HCT116 (cell line): ENCODE measurements around the gene GRHL1. TPM values are rescaled to one million over a fixed set of nuclear protein-coding genes. Genes with fewer than 3 reads are reported as not detected.
A peak's percentile ranks its signal among the peaks of the same experiment; 100 is the strongest.
"Not testable (repeated sequence)": the region's sequence is repeated elsewhere in the genome, so short reads cannot be mapped to it uniquely, and the experiment has no call there.

Experiments
- ATAC-seq: fragments of 200-7000 bp; cut with Tn5 transposase; 2 replicates; pipeline ENCODE4 v1.9.1; 2020; ENCODE audit warnings: mild to moderate bottlenecking, moderate library complexity
- BruUV-seq: library from RNA; stranded (reverse); fragments of 400-500 nt; replicated peaks from 2 replicates; lab custom pipeline; 2021; lab: Mats Ljungman, UMichigan
- CTCF ChIA-PET: fragments of 300-600 bp; sonication (Branson Sonifier 250); formaldehyde crosslinking; loops from one replicate; lab custom pipeline; 2021; ENCODE audit warnings: antibody characterized with exemption; lab: Charles Lee
- POLR2A ChIA-PET: fragments of 300-600, 350-600 bp; sonication (Branson Sonifier 250); formaldehyde crosslinking; loops from one replicate; lab custom pipeline; 2021; ENCODE audit warnings: antibody characterized with exemption; lab: Charles Lee
- RAD21 ChIA-PET, 2 experiments: fragments of 300-600 bp; sonication (Branson Sonifier 250); formaldehyde crosslinking; loops; one replicate each; lab custom pipeline; 2023; ENCODE audit warnings: low total read pairs in 2 of 2; ENCODE audit not compliant: uncharacterized antibody in 2 of 2, unreplicated experiment in 2 of 2, low non-redundant PET in 1 of 2; lab: Charles Lee
- DNase-seq: peaks from one replicate; pipeline ENCODE4 v3.0.0-alpha.2; 2010; ENCODE audit warnings: low read depth, low spot score
- H2AFZ ChIP-seq: fragments of 200-600 bp; shearing (Covaris generic), sonication (generic); 2 replicates; pipeline ENCODE4 v1.6.1; 2017; ENCODE audit warnings: low read depth, mixed run types, mixed read lengths, antibody characterized with exemption, low read length; ENCODE audit not compliant: poor library complexity, severe bottlenecking
- H3K27ac ChIP-seq: 2 replicates; pipeline ENCODE4 v1.5.1; 2012; ENCODE audit warnings: low read depth, low read length
- H3K27me3 ChIP-seq: fragments of 200-600 bp; sonication (generic); 2 replicates; pipeline ENCODE4 v1.6.1; 2016; ENCODE audit warnings: mixed run types, low read length, mixed read lengths; ENCODE audit not compliant: insufficient read depth
- H3K36me3 ChIP-seq, 2 experiments: fragments of 200-500 bp in 1 of 2; fragments of 200-600 bp in 1 of 2; sonication (Bioruptor generic) in 1 of 2; sonication (generic) in 1 of 2; 2 replicates each; pipeline versions ENCODE4 v1.5.1 to v1.6.1; 2014 to 2016; ENCODE audit warnings: low read length in 2 of 2, inconsistent platforms in 1 of 2, mixed read lengths in 1 of 2, mixed run types in 1 of 2; ENCODE audit not compliant: insufficient read depth in 2 of 2, control insufficient read depth in 1 of 2
- H3K4me1 ChIP-seq, 2 experiments: fragments of 200-600 bp in 1 of 2; sonication (generic) in 1 of 2; 2 replicates each; pipeline versions ENCODE4 v1.5.1 to v1.6.1; 2012 to 2017; ENCODE audit warnings: low read length in 2 of 2, inconsistent platforms in 1 of 2, mild to moderate bottlenecking in 1 of 2, mixed read lengths in 1 of 2, mixed run types in 1 of 2, moderate library complexity in 1 of 2; ENCODE audit not compliant: insufficient read depth in 2 of 2, control insufficient read depth in 1 of 2
- H3K4me2 ChIP-seq: fragments of 200-600 bp; sonication (generic); 2 replicates; pipeline ENCODE4 v1.6.1; 2017; ENCODE audit warnings: mixed run types, low read length, mixed read lengths
- H3K4me3 ChIP-seq, 2 experiments: fragments of 200-600 bp in 1 of 2; sonication (generic) in 1 of 2; replicated peaks in 1 of 2; 2 replicates each; pipeline ENCODE4 v1.5.1; 2011 to 2016; ENCODE audit warnings: low read length in 2 of 2, control low read depth in 1 of 2, low read depth in 1 of 2, mild to moderate bottlenecking in 1 of 2, mixed read lengths in 1 of 2, mixed run types in 1 of 2
- H3K79me2 ChIP-seq: fragments of 200-600 bp; sonication (generic); 2 replicates; pipeline ENCODE4 v1.6.1; 2017; ENCODE audit warnings: mild to moderate bottlenecking, mixed run types, low read length, moderate library complexity, mixed read lengths; ENCODE audit not compliant: insufficient read depth
- H3K9ac ChIP-seq: fragments of 200-600 bp; sonication (generic); 2 replicates; pipeline ENCODE4 v1.6.1; 2016; ENCODE audit warnings: low read length, mixed read lengths
- H3K9me2 ChIP-seq: fragments of 200-600 bp; sonication (generic), shearing (Covaris generic); 2 replicates; pipeline ENCODE4 v1.6.1; 2017; ENCODE audit warnings: mixed run types, mild to moderate bottlenecking, moderate library complexity; ENCODE audit not compliant: insufficient read depth
- H3K9me3 ChIP-seq, 2 experiments: fragments of 200-500 bp in 1 of 2; fragments of 200-600 bp in 1 of 2; sonication (Bioruptor generic) in 1 of 2; sonication (generic) in 1 of 2; 2 replicates each; pipeline ENCODE4 v1.6.1; 2014 to 2017; ENCODE audit warnings: low read length in 2 of 2, mixed read lengths in 2 of 2, inconsistent platforms in 1 of 2, low read depth in 1 of 2, mild to moderate bottlenecking in 1 of 2, mixed run types in 1 of 2, moderate library complexity in 1 of 2; ENCODE audit not compliant: control insufficient read depth in 1 of 2, insufficient read depth in 1 of 2
- H4K20me1 ChIP-seq: fragments of 200-600 bp; sonication (generic), shearing (Covaris generic); 2 replicates; pipeline ENCODE4 v1.6.1; 2017; ENCODE audit warnings: mixed run types, mild to moderate bottlenecking, moderate library complexity; ENCODE audit not compliant: insufficient read depth
- EGR1 ChIP-seq: IDR thresholded peaks from 2 replicates; pipeline ENCODE4 v1.6.1; 2012; ENCODE audit warnings: low read depth
- intact Hi-C: fragments of 100-400 bp; cut with micrococcal nuclease; formaldehyde crosslinking; loops from 2 replicates; pipeline ENCODE4 v1.10.0; 2022
- total RNA-seq: library from RNA; stranded (reverse); gene quantifications from one replicate; pipeline ENCODE4 v1.2.1, GENCODE V29; 2021; ENCODE audit not compliant: unreplicated experiment

Gene GRHL1
- total RNA-seq, 1 experiment from 2014 or later = 8.5 TPM

DNA sequence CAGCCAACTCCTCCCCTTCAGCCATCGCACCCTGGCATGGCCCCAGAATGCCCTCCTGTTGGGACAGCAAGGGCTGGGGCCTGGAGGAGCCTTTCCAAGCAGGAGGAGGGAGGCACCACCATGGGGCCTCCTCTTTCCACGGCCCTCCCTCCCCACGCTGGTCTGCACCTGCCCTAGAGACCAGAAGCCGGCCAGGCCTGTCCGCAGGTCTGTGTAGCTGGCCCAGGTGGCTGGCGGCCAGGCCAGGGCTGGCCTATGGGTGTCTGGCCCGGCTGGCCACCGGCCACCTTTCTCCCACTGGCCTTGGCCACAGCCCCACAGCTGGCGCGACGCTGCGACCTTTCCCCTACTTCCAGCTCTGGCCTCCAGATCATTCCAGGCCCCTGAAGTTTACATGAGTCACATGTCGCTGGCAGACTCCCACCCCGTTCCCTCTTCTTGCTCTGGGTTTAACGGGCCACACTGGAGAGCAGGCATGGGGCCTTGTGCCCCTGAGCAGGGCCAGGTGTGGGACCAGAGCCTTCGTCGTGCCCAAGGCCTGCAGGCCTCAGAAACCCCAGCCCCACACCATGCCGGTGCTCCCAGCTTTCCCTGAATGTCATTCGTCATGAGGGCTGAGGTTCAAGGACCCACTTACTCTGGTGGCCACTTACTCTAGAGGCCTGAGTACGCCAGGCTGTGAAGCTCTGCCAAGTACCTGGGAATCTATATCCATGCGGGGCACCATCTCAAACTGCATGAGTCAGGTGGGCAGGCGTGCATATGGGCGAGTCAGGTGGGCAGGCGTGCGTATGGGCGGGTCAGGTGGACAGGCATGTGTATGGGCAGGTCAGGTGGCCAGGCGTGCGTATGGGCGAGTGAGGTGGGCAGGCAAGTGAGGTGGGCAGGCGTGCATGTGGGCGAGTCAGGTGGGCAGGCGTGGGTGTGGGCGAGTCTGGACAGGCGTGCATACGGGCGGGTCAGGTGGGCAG, 58.6 kb downstream of the GRHL1 start:
- Histone ChIP-seq H3K79me2 (no peaks in the 10 kb centered on the region), H3K9me3 (peaks cover 0 to 6% of the 10 kb centered on the region in 2 experiments; a peak in 1 of 4 replicates), H3K36me3 (no peaks in the 10 kb centered on the region), H2AFZ (no peak overlapping the region), H3K4me3 (no peak overlapping the region), H3K27me3 (no peaks in the 10 kb centered on the region), H3K9me2 (no peaks in the 10 kb centered on the region), H3K4me1 (peaks cover 7 to 25% of the 10 kb centered on the region in 2 experiments), H3K9ac (no peak overlapping the region), H3K4me2 (no peak overlapping the region), H4K20me1 (no peaks in the 10 kb centered on the region), H3K27ac (no peak overlapping the region)
- no peak for ATAC-seq
- no peak for TF ChIP-seq EGR1
- BruUV-seq = no TSS peak
- no peak for DNase-seq
- intact Hi-C loops = no loop called here
- ChIA-PET RAD21 (no interaction called here), CTCF (no interaction called here), POLR2A (no interaction called here)

DNA sequence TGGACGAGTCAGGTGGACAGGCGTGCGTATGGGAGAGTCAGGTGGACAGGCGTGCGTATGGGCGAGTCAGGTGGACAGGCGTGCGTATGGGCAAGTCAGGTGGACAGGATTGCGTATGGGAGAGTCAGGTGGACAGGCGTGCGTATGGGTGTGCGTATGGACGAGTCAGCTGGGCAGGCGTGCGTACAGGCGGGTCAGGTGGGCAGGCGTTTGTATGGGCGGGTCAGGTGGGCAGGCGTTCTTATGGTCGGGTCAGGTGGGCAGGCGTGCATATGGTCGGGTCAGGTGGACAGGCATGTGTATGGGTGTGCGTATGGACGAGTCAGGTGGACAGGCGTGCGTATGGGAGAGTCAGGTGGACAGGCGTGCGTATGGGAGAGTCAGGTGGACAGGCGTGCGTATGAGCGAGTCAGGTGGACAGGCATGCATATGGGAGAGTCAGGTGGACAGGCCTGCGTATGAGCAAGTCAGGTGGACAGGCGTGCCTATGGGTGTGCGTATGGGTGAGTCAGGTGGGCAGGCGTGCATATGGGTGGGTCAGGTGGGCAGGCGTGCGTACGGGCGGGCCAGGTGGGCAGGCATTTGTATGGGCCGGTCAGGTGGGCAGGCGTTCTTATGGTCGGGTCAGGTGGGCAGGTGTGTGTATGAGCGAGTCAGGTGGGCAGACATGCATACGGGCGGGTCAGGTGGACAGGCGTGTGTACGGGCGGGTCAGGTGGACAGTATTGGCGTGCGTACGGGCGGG, 59.5 kb downstream of the GRHL1 start:
- H3K9me3 ChIP-seq, POLR2A ChIA-PET, CTCF ChIA-PET, H3K79me2 ChIP-seq, ATAC-seq, H3K9me2 ChIP-seq, H4K20me1 ChIP-seq, H3K27me3 ChIP-seq, DNase-seq, BruUV-seq, intact Hi-C loops, H3K36me3 ChIP-seq, RAD21 ChIA-PET, H3K9ac ChIP-seq, H2AFZ ChIP-seq, H3K4me3 ChIP-seq: not testable (repeated sequence)
- H3K27ac ChIP-seq = peak overlapping the region; percentile 59; the same call in 1 of the 2 replicates
- H3K4me2 ChIP-seq = peak overlapping the region; percentile 23; the same call in 1 of the 2 replicates
- H3K4me1 ChIP-seq = peaks cover 7 to 34% of the 10 kb centered on the region in 2 experiments

DNA sequence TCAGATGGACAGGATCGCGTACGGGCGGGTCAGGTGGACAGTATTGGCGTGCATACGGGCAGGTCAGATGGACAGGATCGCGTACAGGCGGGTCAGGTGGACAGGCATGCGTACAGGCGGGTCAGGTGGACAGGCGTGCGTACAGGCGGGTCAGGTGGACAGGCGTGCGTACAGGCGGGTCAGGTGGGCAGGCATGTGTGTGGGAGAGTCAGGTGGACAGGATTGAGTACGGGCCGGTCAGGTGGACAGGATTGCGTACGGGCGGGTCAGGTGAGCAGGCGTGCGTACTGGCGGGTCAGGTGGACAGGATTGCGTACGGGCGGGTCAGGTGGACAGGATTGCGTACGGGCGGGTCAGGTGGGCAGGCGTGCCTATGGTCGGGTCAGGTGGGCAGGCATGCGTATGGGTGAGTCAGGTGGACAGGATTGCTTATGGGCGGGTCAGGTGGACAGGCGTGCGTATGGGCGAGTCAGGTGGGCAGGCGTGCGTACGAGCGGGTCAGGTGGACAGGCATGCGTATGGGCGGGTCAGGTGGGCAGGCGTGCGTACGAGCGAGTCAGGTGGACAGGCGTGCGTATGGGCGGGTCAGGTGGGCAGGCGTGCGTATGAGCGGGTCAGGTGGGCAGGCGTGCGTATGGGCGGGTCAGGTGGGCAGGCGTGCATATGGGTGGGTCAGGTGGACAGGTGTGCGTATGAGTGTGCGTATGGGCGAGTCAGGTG, 60.3 kb downstream of the GRHL1 start:
- DNase-seq (peak; percentile 77), ATAC-seq (peak; percentile 48)
- H3K27me3 ChIP-seq, H4K20me1 ChIP-seq, CTCF ChIA-PET, intact Hi-C loops, H3K9me3 ChIP-seq, H3K4me3 ChIP-seq, H3K9ac ChIP-seq, BruUV-seq, H2AFZ ChIP-seq, H3K79me2 ChIP-seq, H3K36me3 ChIP-seq, H3K9me2 ChIP-seq, RAD21 ChIA-PET, POLR2A ChIA-PET: not testable (repeated sequence)
- Histone ChIP-seq H3K27ac (peak overlapping the region; percentile 59; the same call in 1 of the 2 replicates), H3K4me2 (peak overlapping the region; percentile 23; the same call in 1 of the 2 replicates), H3K4me1 (peaks cover 7 to 38% of the 10 kb centered on the region in 2 experiments)
